ENCODE data around the gene DNAJC22.

Gene DNAJC22

DNA sequence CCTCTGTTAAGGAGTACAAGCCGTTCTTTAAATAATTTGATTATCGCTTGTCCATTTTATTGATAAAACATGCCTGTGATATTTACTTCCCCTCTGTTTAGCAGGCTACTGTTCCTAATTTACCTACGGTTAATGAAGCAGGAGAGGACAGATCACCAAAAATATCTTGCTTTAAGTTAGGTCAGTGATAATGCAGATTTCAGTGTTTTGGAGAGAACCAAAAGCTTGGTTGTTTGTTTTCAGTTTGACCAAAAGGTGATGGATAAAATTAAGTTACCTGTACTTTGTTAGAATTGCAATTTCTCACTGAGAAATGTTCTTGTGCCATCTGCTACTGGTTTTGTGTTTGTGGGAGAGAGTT, 21.5 kb downstream of the DNAJC22 start:
- peak overlapping the region; percentile 69 for H3K4me3 ChIP-seq (ENCODE audit: insufficient read depth, low read length, poor library complexity, severe bottlenecking)
- no peak overlapping the region for H2AFZ ChIP-seq (ENCODE audit: low read depth, low read length, severe bottlenecking)
- peaks cover 28% of the 10 kb centered on the region for H3F3A ChIP-seq (ENCODE audit: insufficient read depth)
- peaks cover 62% of the 10 kb centered on the region for H3K79me2 ChIP-seq (ENCODE audit: insufficient read depth, low read length)
- H4K20me1 ChIP-seq (ENCODE audit: low read depth, low read length), result no peaks in the 10 kb centered on the region
- no peaks in the 10 kb centered on the region for H3K9me2 ChIP-seq (replicated peaks; ENCODE audit: insufficient read depth, low read length)
- no peaks in the 10 kb centered on the region for H3K27me3 ChIP-seq (ENCODE audit: low read length)
- no peaks in the 10 kb centered on the region for H3K36me3 ChIP-seq (ENCODE audit: low read length)
- H3K27ac ChIP-seq (ENCODE audit: low read depth, low read length), result peak overlapping the region; percentile 89
- H3K9ac ChIP-seq (ENCODE audit: low read length), result peak overlapping the region; percentile 94
- H3K4me2 ChIP-seq (ENCODE audit: low read depth, low read length, poor library complexity, severe bottlenecking), result peak overlapping the region; percentile 78
- TF ChIP-seq EZH2phosphoT487 (conservative IDR thresholded peaks at IDR 0.05; ENCODE audit: low read length), result no peak
- TF ChIP-seq, protein P1, sequence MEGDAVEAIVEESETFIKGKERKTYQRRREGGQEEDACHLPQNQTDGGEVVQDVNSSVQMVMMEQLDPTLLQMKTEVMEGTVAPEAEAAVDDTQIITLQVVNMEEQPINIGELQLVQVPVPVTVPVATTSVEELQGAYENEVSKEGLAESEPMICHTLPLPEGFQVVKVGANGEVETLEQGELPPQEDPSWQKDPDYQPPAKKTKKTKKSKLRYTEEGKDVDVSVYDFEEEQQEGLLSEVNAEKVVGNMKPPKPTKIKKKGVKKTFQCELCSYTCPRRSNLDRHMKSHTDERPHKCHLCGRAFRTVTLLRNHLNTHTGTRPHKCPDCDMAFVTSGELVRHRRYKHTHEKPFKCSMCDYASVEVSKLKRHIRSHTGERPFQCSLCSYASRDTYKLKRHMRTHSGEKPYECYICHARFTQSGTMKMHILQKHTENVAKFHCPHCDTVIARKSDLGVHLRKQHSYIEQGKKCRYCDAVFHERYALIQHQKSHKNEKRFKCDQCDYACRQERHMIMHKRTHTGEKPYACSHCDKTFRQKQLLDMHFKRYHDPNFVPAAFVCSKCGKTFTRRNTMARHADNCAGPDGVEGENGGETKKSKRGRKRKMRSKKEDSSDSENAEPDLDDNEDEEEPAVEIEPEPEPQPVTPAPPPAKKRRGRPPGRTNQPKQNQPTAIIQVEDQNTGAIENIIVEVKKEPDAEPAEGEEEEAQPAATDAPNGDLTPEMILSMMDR (IDR thresholded peaks at IDR 0.05; ENCODE audit: insufficient read depth, low read length, poor library complexity, severe bottlenecking), result no peak
- H3K9me3 ChIP-seq (ENCODE audit: insufficient read depth, low read length), result no peaks in the 10 kb centered on the region

- Histone ChIP-seq H4K20me1 (ENCODE audit: low read depth, low read length) (no peaks in the 10 kb centered on the region), H3K27me3 (ENCODE audit: low read length) (no peaks in the 10 kb centered on the region), H3K36me3 (ENCODE audit: low read length) (no peaks in the 10 kb centered on the region), H3K4me3 (ENCODE audit: insufficient read depth, low read length, poor library complexity, severe bottlenecking) (no peak overlapping the region), H3K79me2 (ENCODE audit: insufficient read depth, low read length) (peaks cover 73% of the 10 kb centered on the region), H3K9ac (ENCODE audit: low read length) (no peak overlapping the region), H2AFZ (ENCODE audit: low read depth, low read length, severe bottlenecking) (no peak overlapping the region), H3K9me2 (replicated peaks; ENCODE audit: insufficient read depth, low read length) (no peaks in the 10 kb centered on the region), H3F3A (ENCODE audit: insufficient read depth) (peaks cover 28% of the 10 kb centered on the region), H3K27ac (ENCODE audit: low read depth, low read length) (peak overlapping the region; percentile 51; the same call in 1 of the 2 replicates), H3K4me2 (ENCODE audit: low read depth, low read length, poor library complexity, severe bottlenecking) (peak overlapping the region; percentile 78), H3K9me3 (ENCODE audit: insufficient read depth, low read length) (no peaks in the 10 kb centered on the region)
- TF ChIP-seq, protein P1 (IDR thresholded peaks at IDR 0.05; ENCODE audit: insufficient read depth, low read length, poor library complexity, severe bottlenecking), result no peak
- no peak for TF ChIP-seq EZH2phosphoT487 (conservative IDR thresholded peaks at IDR 0.05; ENCODE audit: low read length)
Observed at GRCh38 chr12:49369411-49370145, 22.9 kb downstream of the DNAJC22 start.

DNA sequence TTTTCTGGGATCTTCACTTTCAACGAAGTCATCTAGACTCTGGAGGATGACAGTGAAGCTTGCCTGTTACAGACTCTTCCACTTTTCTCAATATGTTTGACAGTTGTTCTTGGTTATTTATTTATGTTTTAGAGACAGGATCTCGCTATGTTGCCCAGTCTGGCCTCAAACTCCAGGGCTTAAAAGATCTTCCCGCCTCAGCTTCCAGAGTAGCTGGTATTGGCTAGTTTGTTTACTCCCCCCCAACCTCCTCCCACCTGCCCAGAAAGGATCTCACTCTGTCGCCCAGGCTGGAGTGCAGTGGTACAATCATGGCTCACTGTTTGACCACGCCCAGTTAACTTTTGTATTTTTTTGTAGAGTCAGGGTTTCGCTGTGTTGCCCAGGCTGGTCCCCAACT, 23.9 kb downstream of the DNAJC22 start:
- Histone ChIP-seq H3K27ac (ENCODE audit: low read depth, low read length) (no peak overlapping the region), H3K4me3 (ENCODE audit: insufficient read depth, low read length, poor library complexity, severe bottlenecking) (no peak overlapping the region), H2AFZ (ENCODE audit: low read depth, low read length, severe bottlenecking) (no peak overlapping the region), H4K20me1 (ENCODE audit: low read depth, low read length) (no peaks in the 10 kb centered on the region), H3K79me2 (ENCODE audit: insufficient read depth, low read length) (peaks cover 77% of the 10 kb centered on the region), H3K27me3 (ENCODE audit: low read length) (no peaks in the 10 kb centered on the region), H3K9ac (ENCODE audit: low read length) (no peak overlapping the region), H3K9me2 (replicated peaks; ENCODE audit: insufficient read depth, low read length) (no peaks in the 10 kb centered on the region), H3K4me2 (ENCODE audit: low read depth, low read length, poor library complexity, severe bottlenecking) (no peak overlapping the region), H3K9me3 (ENCODE audit: insufficient read depth, low read length) (no peaks in the 10 kb centered on the region), H3F3A (ENCODE audit: insufficient read depth) (peaks cover 19% of the 10 kb centered on the region), H3K36me3 (ENCODE audit: low read length) (no peaks in the 10 kb centered on the region)
- TF ChIP-seq EZH2phosphoT487 (conservative IDR thresholded peaks at IDR 0.05; ENCODE audit: low read length), result no peak
- TF ChIP-seq, protein P1 (IDR thresholded peaks at IDR 0.05; ENCODE audit: insufficient read depth, low read length, poor library complexity, severe bottlenecking), result no peak
